Measurements from ENCODE around the gene SLC25A28.
"Not testable (repeated sequence)": the region's sequence is repeated elsewhere in the genome, so short reads cannot be mapped to it uniquely, and the experiment has no call there.

The SLC25A28 gene

DNA sequence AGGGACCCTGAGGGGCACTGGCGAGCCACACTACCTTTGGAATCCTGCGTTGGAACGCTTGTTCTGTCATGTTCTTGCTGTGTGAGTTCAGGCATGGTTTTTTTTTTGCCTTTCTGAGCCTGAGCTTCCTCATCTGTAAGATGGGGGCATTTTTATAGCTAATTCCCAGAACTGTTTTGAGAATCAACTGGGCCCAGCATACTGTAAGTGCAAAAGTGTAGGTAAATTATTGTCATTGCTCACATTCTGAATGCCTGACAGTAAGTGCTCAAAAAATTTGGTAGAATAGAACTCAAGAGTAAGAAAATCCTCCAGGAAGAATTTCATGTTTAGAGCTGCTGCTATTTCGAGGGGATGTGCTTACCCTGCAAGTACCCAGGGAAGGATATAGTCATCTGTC lies 22.2 kb downstream of the SLC25A28 start:
- Histone ChIP-seq H3K27ac (ENCODE audit: extremely low read depth, low read depth, low read length) (no peak overlapping the region), H3K36me3 (ENCODE audit: control insufficient read depth in 2 of 2, insufficient read depth in 1 of 2, low read length in 2 of 2) (no peaks in the 10 kb centered on the region; a peak in 1 of 3 replicates), H3K9me3 (ENCODE audit: control insufficient read depth, insufficient read depth, low read depth, low read length) (no peaks in the 10 kb centered on the region), H3K4me1 (ENCODE audit: control insufficient read depth, insufficient read depth, low read length) (no peaks in the 10 kb centered on the region), H3K4me3 (ENCODE audit: low read depth, low read length) (no peak overlapping the region)
- ChIA-PET CTCF (interaction anchor here (0.7 to 2.9 kb wide), 4 partner anchors 14 to 162 kb away, joined by 3 to 10 read pairs (median 8); no protein-coding TSS in a partner anchor), POLR2A (no interaction called here)
- TF ChIP-seq ZNF701 (tag by site-specific recombination; IDR thresholded peaks at IDR 0.05) (no peak), GLIS2 (tag by site-specific recombination; IDR thresholded peaks at IDR 0.05) (no peak), ZNF544 (tag by site-specific recombination; IDR thresholded peaks at IDR 0.05) (no peak), ZNF488 (tag by site-specific recombination; IDR thresholded peaks at IDR 0.05) (no peak), ZNF530 (tag by site-specific recombination; IDR thresholded peaks at IDR 0.05; ENCODE audit: low read depth) (no peak), ZNF623 (tag by site-specific recombination; IDR thresholded peaks at IDR 0.05) (no peak), ZNF660 (tag by site-specific recombination; IDR thresholded peaks at IDR 0.05) (no peak), ZNF843 (tag by site-specific recombination; IDR thresholded peaks at IDR 0.05) (no peak), ZNF292 (tag by site-specific recombination; IDR thresholded peaks at IDR 0.05; ENCODE audit: borderline replicate concordance, low read depth) (no peak), SCRT2 (tag by site-specific recombination; IDR thresholded peaks at IDR 0.05) (no peak), ZNF596 (tag by site-specific recombination; IDR thresholded peaks at IDR 0.05) (no peak), PRDM2 (tag by site-specific recombination; IDR thresholded peaks at IDR 0.05; ENCODE audit: borderline replicate concordance) (no peak), SP7 (tag by site-specific recombination; IDR thresholded peaks at IDR 0.05) (no peak), ZNF664 (tag by site-specific recombination; IDR thresholded peaks at IDR 0.05) (no peak), ZNF366 (tag by site-specific recombination; conservative IDR thresholded peaks at IDR 0.05) (no peak)
- TF ChIP-seq, protein P1, sequence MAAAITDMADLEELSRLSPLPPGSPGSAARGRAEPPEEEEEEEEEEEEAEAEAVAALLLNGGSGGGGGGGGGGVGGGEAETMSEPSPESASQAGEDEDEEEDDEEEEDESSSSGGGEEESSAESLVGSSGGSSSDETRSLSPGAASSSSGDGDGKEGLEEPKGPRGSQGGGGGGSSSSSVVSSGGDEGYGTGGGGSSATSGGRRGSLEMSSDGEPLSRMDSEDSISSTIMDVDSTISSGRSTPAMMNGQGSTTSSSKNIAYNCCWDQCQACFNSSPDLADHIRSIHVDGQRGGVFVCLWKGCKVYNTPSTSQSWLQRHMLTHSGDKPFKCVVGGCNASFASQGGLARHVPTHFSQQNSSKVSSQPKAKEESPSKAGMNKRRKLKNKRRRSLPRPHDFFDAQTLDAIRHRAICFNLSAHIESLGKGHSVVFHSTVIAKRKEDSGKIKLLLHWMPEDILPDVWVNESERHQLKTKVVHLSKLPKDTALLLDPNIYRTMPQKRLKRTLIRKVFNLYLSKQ (tag by site-specific recombination; IDR thresholded peaks at IDR 0.05; ENCODE audit: borderline replicate concordance) = no peak
- TF ChIP-seq, protein P2, sequence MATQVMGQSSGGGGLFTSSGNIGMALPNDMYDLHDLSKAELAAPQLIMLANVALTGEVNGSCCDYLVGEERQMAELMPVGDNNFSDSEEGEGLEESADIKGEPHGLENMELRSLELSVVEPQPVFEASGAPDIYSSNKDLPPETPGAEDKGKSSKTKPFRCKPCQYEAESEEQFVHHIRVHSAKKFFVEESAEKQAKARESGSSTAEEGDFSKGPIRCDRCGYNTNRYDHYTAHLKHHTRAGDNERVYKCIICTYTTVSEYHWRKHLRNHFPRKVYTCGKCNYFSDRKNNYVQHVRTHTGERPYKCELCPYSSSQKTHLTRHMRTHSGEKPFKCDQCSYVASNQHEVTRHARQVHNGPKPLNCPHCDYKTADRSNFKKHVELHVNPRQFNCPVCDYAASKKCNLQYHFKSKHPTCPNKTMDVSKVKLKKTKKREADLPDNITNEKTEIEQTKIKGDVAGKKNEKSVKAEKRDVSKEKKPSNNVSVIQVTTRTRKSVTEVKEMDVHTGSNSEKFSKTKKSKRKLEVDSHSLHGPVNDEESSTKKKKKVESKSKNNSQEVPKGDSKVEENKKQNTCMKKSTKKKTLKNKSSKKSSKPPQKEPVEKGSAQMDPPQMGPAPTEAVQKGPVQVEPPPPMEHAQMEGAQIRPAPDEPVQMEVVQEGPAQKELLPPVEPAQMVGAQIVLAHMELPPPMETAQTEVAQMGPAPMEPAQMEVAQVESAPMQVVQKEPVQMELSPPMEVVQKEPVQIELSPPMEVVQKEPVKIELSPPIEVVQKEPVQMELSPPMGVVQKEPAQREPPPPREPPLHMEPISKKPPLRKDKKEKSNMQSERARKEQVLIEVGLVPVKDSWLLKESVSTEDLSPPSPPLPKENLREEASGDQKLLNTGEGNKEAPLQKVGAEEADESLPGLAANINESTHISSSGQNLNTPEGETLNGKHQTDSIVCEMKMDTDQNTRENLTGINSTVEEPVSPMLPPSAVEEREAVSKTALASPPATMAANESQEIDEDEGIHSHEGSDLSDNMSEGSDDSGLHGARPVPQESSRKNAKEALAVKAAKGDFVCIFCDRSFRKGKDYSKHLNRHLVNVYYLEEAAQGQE (tag by site-specific recombination; IDR thresholded peaks at IDR 0.05) = no peak

GRCh38 chr10:99596708-99597107 lies 23.5 kb downstream of the SLC25A28 start:
- CTCF ChIA-PET, POLR2A ChIA-PET: not testable (repeated sequence)

More at GRCh38 chr10:99596708-99597107, 23.5 kb downstream of the SLC25A28 start:
- not testable (repeated sequence) for H3K4me3 ChIP-seq (ENCODE audit: low read depth, low read length); H3K9me3 ChIP-seq (ENCODE audit: control insufficient read depth, insufficient read depth, low read depth, low read length); H3K27ac ChIP-seq (ENCODE audit: extremely low read depth, low read depth, low read length); H3K36me3 ChIP-seq (ENCODE audit: control insufficient read depth in 2 of 2, insufficient read depth in 1 of 2, low read length in 2 of 2); H3K4me1 ChIP-seq (ENCODE audit: control insufficient read depth, insufficient read depth, low read length)
